ENCODE measurements around the gene INSIG2.
A peak's percentile ranks its signal among the peaks of the same experiment; 100 is the strongest.

The INSIG2 gene

DNA sequence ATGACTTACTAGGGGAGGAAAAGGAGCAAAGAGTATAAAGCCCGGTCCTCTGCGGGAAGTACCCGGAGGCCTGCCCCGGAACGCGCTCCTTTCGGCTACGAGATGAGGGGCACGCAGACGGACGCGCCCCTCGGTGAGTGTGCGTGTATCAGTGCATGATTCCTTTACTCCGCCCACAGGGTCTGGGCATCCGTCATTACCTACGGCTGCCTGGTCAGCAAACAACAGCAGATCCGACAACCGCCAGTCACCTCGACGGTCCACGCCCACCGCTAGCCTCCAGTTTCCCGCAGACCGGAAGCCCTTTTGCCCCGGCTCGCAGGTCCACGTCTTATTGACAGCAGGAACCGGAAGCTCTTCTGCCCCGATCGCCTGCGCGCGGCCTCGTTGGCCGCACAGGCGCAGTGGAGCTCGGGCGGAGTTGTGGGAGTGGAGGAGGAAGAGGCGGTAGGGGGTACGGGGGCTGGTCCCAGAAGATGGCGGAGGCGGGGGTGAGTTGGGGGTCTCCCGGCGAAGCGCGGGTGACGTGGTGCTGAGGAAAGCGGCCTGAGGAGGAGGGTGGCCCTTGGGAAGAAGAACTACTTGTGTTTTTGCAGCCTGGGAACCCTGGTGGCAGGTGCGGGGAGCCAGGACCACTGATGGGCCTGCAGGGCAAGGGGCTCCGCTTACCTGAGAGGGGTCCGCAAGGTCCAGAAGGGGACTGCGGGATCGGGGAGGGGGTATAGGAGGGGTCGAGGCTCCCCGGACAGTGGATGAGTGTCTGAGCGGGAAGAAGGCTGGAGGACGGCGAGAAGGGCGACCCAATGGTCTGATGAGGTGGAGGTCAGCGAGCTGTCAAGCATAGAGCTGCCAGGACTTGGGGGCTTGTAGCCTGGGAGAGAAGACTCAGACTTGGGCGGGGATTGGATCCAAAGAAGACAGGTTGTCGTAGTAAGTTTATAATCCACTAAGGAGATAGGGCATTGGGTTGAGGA is at the start of gene INSIG2:
Gene INSIG2 (plus strand): TSS at position 421 of the 974 bp plus-strand sequence. CDS start 8,086 bp downstream, outside the sequence.
- DNase-seq (ENCODE audit: insufficient read length, low spot score) (peak; percentile 60), FAIRE-seq (no peak)
- TF ChIP-seq, protein P1, sequence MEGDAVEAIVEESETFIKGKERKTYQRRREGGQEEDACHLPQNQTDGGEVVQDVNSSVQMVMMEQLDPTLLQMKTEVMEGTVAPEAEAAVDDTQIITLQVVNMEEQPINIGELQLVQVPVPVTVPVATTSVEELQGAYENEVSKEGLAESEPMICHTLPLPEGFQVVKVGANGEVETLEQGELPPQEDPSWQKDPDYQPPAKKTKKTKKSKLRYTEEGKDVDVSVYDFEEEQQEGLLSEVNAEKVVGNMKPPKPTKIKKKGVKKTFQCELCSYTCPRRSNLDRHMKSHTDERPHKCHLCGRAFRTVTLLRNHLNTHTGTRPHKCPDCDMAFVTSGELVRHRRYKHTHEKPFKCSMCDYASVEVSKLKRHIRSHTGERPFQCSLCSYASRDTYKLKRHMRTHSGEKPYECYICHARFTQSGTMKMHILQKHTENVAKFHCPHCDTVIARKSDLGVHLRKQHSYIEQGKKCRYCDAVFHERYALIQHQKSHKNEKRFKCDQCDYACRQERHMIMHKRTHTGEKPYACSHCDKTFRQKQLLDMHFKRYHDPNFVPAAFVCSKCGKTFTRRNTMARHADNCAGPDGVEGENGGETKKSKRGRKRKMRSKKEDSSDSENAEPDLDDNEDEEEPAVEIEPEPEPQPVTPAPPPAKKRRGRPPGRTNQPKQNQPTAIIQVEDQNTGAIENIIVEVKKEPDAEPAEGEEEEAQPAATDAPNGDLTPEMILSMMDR (IDR thresholded peaks at IDR 0.05; ENCODE audit: insufficient read depth, missing control alignments), result no peak

DNA sequence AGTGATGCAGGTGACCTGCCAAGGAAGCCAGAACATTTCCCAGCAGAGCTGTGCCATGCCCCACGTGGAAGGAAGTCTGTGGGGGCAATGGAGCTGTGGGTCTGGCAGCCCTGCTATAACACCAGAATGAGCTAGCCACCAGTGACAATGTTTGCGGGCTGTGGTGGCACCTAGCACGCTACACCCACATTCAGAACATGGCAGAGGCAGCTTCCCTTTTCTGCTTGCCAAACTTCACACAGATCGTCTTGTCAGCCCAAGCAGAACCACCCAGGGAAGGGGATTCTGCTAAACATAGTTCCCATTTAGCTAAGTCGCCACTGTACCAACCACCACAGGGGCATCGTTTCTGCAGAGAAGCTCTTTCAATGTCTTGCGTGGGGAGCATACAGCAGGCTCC is 47.4 kb upstream of the INSIG2 start:
- DNase-seq (ENCODE audit: insufficient read length, low spot score), result no peak
- FAIRE-seq, result no peak
- TF ChIP-seq, protein P1 (IDR thresholded peaks at IDR 0.05; ENCODE audit: insufficient read depth, missing control alignments), result no peak

- FAIRE-seq (no peak), DNase-seq (ENCODE audit: insufficient read length, low spot score) (no peak)
- TF ChIP-seq, protein P1 (IDR thresholded peaks at IDR 0.05; ENCODE audit: insufficient read depth, missing control alignments), result no peak
These were observed 44.1 kb upstream of the INSIG2 start for GRCh38 chr2:118044103-118044716.

GRCh38 chr2:118044854-118045253 is 43.4 kb upstream of the INSIG2 start:
- TF ChIP-seq, protein P1 (IDR thresholded peaks at IDR 0.05; ENCODE audit: insufficient read depth, missing control alignments), result no peak
- no peak for DNase-seq (ENCODE audit: insufficient read length, low spot score)
- no peak for FAIRE-seq

DNA sequence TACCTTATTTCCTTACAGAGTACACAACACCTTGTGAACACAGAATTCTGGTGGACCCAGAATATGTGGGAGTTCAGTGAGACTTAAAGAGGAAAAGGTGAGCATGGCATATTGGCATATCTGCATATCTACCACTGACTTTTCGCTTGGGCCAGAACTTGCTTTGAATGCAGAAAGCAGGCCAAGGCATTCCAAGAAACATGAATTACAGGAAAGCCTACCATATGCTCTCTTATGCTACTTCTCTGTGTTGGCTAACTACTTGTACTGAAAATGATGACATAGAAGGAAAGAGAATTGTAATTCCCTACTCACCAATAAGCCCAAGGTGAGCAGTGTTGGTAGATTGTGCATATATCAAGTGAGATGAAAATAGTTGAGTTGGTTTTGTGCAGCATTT is 43.0 kb upstream of the INSIG2 start:
- TF ChIP-seq, protein P1 (IDR thresholded peaks at IDR 0.05; ENCODE audit: insufficient read depth, missing control alignments), result no peak
- DNase-seq (ENCODE audit: insufficient read length, low spot score), result no peak
- no peak for FAIRE-seq

- FAIRE-seq, result peak; percentile 95
These were observed 41.5 kb upstream of the INSIG2 start for GRCh38 chr2:118046634-118047210.

More at GRCh38 chr2:118046634-118047210, 41.5 kb upstream of the INSIG2 start:
- DNase-seq (ENCODE audit: insufficient read length, low spot score), result peak; percentile 13
- TF ChIP-seq, protein P1 (IDR thresholded peaks at IDR 0.05; ENCODE audit: insufficient read depth, missing control alignments), result peak; percentile 74

Data from D721Med (cell line).